Measurements from ENCODE around the gene SDC3.

DNA sequence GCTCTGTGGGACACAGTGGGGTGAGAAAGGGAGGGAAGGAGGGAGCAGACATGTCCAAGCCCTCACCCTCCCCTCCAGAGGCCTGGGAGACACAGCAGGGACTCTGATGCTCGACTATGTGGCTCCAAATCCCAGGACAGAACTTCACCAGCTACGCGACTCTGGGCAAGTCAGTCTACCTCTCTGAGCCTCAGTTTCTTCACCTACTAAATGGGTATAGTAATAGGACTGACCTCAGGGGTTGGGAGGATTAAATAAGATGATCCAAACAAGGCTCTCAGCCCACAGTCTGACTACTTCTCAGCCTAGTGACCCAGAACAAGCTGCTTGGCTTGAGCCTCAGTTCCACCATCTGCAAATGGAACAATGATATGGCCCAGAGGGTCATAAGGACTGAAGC, 19.6 kb downstream of the SDC3 start:
- TF ChIP-seq POLR2A (IDR thresholded peaks at IDR 0.05): no peak
- TF ChIP-seq, protein P1, sequence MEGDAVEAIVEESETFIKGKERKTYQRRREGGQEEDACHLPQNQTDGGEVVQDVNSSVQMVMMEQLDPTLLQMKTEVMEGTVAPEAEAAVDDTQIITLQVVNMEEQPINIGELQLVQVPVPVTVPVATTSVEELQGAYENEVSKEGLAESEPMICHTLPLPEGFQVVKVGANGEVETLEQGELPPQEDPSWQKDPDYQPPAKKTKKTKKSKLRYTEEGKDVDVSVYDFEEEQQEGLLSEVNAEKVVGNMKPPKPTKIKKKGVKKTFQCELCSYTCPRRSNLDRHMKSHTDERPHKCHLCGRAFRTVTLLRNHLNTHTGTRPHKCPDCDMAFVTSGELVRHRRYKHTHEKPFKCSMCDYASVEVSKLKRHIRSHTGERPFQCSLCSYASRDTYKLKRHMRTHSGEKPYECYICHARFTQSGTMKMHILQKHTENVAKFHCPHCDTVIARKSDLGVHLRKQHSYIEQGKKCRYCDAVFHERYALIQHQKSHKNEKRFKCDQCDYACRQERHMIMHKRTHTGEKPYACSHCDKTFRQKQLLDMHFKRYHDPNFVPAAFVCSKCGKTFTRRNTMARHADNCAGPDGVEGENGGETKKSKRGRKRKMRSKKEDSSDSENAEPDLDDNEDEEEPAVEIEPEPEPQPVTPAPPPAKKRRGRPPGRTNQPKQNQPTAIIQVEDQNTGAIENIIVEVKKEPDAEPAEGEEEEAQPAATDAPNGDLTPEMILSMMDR (IDR thresholded peaks at IDR 0.05): no peak
